Small intestine (tissue), 16 donors: ENCODE data around the gene TOPORS. TPM values are rescaled to one million over a fixed set of nuclear protein-coding genes. Genes with fewer than 3 reads are reported as not detected.
"Not testable (repeated sequence)": the region's sequence is repeated elsewhere in the genome, so short reads cannot be mapped to it uniquely, and the experiment has no call there.

Experiments
- DNase-seq, 2 donors: peaks; one replicate each; pipeline versions ENCODE4 v3.0.0 to v3.0.0-alpha.2; 2013
- FAIRE-seq: peaks from 2 replicates; lab custom pipeline; 2012; peaks lifted over from hg19 to GRCh38; lab: Jason Lieb, UNC
- H3K27ac ChIP-seq, 3 donors: one replicate each; pipeline ENCODE4 v1.5.1; 2013; ENCODE audit warnings: low read length in 2 of 3, mild to moderate bottlenecking in 2 of 3, control low read depth in 1 of 3, inconsistent platforms in 1 of 3, low read depth in 1 of 3, moderate library complexity in 1 of 3
- H3K27me3 ChIP-seq, 3 donors: one replicate each; pipeline ENCODE4 v1.6.1; 2013; ENCODE audit warnings: low read length in 3 of 3, inconsistent platforms in 1 of 3; ENCODE audit not compliant: control insufficient read depth in 3 of 3, insufficient read depth in 3 of 3
- H3K36me3 ChIP-seq, 3 donors: one replicate each; pipeline ENCODE4 v1.6.1; 2013; ENCODE audit warnings: low read length in 3 of 3, inconsistent platforms in 1 of 3, low read depth in 1 of 3, mild to moderate bottlenecking in 1 of 3, moderate library complexity in 1 of 3; ENCODE audit not compliant: control insufficient read depth in 3 of 3, insufficient read depth in 2 of 3
- H3K4me1 ChIP-seq, 3 donors: one replicate each; pipeline ENCODE4 v1.6.1; 2013; ENCODE audit warnings: low read length in 2 of 3, inconsistent platforms in 1 of 3, low read depth in 1 of 3, mild to moderate bottlenecking in 1 of 3, moderate library complexity in 1 of 3; ENCODE audit not compliant: control insufficient read depth in 3 of 3, insufficient read depth in 2 of 3
- H3K4me3 ChIP-seq, 3 donors: one replicate each; pipeline ENCODE4 v1.5.1; 2013; ENCODE audit warnings: low read length in 3 of 3, control low read depth in 1 of 3, inconsistent platforms in 1 of 3, low read depth in 1 of 3, mild to moderate bottlenecking in 1 of 3, moderate library complexity in 1 of 3
- H3K9me3 ChIP-seq, 2 donors: one replicate each; pipeline ENCODE4 v1.6.1; 2013; ENCODE audit warnings: low read depth in 1 of 2, low read length in 1 of 2; ENCODE audit not compliant: control insufficient read depth in 2 of 2, insufficient read depth in 1 of 2
- WGBS, 3 donors: extraction: QIAGEN DNeasy Blood & Tissue Kit; methylation state at CpG; one replicate each; pipeline ENCODE4 v1.1.7; 2013; 5-methylcytosine and 5-hydroxymethylcytosine counted together
- long read RNA-seq, 10 donors: transcript quantifications; one replicate each; lab custom pipeline, GENCODE V29; 2026
- polyA plus RNA-seq, 4 donors: library from polyadenylated mRNA; stranded (reverse) in 3 of 4; unstranded in 1 of 4; fragments of 200-250 nt in 3 of 4; fragments of 120-200 nt in 1 of 4; gene quantifications; one replicate each; pipeline versions ENCODE4 v1.2.1 to v1.2.3, GENCODE V29; 2013
- donor health status: healthy with polysubstance abuse.
- donor health status: control.
- donor health status: control.
- donor health status: Bipolar disorder and iron deficiency.
- donor health status: healthy.

Gene TOPORS
- 10 to 100 TPM in 1 of 4 donors, 1 to 10 TPM in 3; 6.2 to 20.4 (median 7.1) TPM for polyA plus RNA-seq
- long read RNA-seq, donor 1, full-length matches to known transcripts: 21 of 21 reads
- long read RNA-seq, donor 1, partial matches to known transcripts: 0 of 21 reads
- long read RNA-seq, donor 1, other reads (novel, unspliced or antisense): 0 of 21 reads
- long read RNA-seq, donor 2, full-length matches to known transcripts: 2 of 2 reads
- long read RNA-seq, donor 2, partial matches to known transcripts: 0 of 2 reads
- long read RNA-seq, donor 2, other reads (novel, unspliced or antisense): 0 of 2 reads
- long read RNA-seq, donor 3, full-length matches to known transcripts: 3 of 3 reads
- long read RNA-seq, donor 3, partial matches to known transcripts: 0 of 3 reads
- long read RNA-seq, donor 3, other reads (novel, unspliced or antisense): 0 of 3 reads
- long read RNA-seq, donor 4: 0 reads
- long read RNA-seq, donor 5: 0 reads
- long read RNA-seq, donor 6, full-length matches to known transcripts: 3 of 3 reads
- long read RNA-seq, donor 6, partial matches to known transcripts: 0 of 3 reads
- long read RNA-seq, donor 6, other reads (novel, unspliced or antisense): 0 of 3 reads
- long read RNA-seq, donor 7, full-length matches to known transcripts: 3 of 3 reads
- long read RNA-seq, donor 7, partial matches to known transcripts: 0 of 3 reads
- long read RNA-seq, donor 7, other reads (novel, unspliced or antisense): 0 of 3 reads
- long read RNA-seq, donor 8, full-length matches to known transcripts: 1 of 1 reads
- long read RNA-seq, donor 8, partial matches to known transcripts: 0 of 1 reads
- long read RNA-seq, donor 8, other reads (novel, unspliced or antisense): 0 of 1 reads
- long read RNA-seq, donor 9, full-length matches to known transcripts: 1 of 1 reads
- long read RNA-seq, donor 9, partial matches to known transcripts: 0 of 1 reads
- long read RNA-seq, donor 9, other reads (novel, unspliced or antisense): 0 of 1 reads
- long read RNA-seq, donor 10, full-length matches to known transcripts: 6 of 6 reads
- long read RNA-seq, donor 10, partial matches to known transcripts: 0 of 6 reads
- long read RNA-seq, donor 10, other reads (novel, unspliced or antisense): 0 of 6 reads

GRCh38 chr9:32552172-32552872, at the start of gene TOPORS, which contains the start of gene SMIM27:
TOPORS (minus strand) TSS chr9:32552586; CDS start chr9:32552436, 150 bp downstream.
SMIM27 (plus strand) TSS chr9:32552327; CDS start chr9:32552435, 108 bp downstream.
- peaks cover 0 to 23% (median 3%) of the 10 kb centered on the region in 3 donors for H3K4me1 ChIP-seq
- H3K9me3 ChIP-seq: no peaks in the 10 kb centered on the region
- peak within 1 kb of the TSS; percentile 85 to 99 (median 90) for H3K27ac ChIP-seq
- peak within 1 kb of the TSS; percentile 53 to 74 (median 58) for H3K4me3 ChIP-seq
- peaks cover 0 to 15% (median 0%) of the 10 kb centered on the region in 3 donors for H3K36me3 ChIP-seq
- no peaks in the 10 kb centered on the region for H3K27me3 ChIP-seq
- 0 to 1% (median 1%) methylated on average over 46 of the region's 46 CpGs for WGBS, 3 donors
- FAIRE-seq (no peak), DNase-seq (peak; percentile 91 to 96)

DNA sequence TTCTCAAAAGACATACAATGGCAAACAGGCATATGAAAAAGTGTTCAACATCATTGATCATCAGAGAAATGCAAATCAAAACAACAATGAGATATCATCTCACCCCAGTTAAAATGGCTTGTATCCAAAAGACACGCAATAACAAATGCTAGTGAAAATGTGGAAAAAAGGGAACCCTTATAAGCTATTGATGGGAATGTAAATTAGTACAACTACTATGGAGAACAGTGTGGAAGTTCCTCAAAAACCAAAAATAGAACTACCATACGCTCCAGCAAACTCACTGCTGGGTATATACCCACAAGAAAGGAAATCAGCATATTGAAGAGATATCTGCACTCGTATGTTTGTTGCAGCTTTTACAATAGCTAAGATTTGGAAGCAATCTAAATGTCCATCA, 46.6 kb upstream of the TOPORS start:
- WGBS, 3 donors: 68 to 80% (median 70%) methylated on average over 3 of the region's 3 CpGs
- H3K27me3 ChIP-seq, FAIRE-seq, H3K4me1 ChIP-seq, H3K36me3 ChIP-seq, H3K4me3 ChIP-seq, H3K9me3 ChIP-seq, DNase-seq, H3K27ac ChIP-seq: not testable (repeated sequence)

GRCh38 chr9:32596936-32597335, 44.5 kb upstream of the TOPORS start:
- no peaks in the 10 kb centered on the region for H3K27me3 ChIP-seq
- no peak overlapping the region for H3K27ac ChIP-seq
- DNase-seq: no peak
- H3K4me1 ChIP-seq: no peaks in the 10 kb centered on the region
- no peak for FAIRE-seq
- no peaks in the 10 kb centered on the region for H3K36me3 ChIP-seq
- H3K4me3 ChIP-seq: no peak overlapping the region
- H3K9me3 ChIP-seq: no peaks in the 10 kb centered on the region

DNA sequence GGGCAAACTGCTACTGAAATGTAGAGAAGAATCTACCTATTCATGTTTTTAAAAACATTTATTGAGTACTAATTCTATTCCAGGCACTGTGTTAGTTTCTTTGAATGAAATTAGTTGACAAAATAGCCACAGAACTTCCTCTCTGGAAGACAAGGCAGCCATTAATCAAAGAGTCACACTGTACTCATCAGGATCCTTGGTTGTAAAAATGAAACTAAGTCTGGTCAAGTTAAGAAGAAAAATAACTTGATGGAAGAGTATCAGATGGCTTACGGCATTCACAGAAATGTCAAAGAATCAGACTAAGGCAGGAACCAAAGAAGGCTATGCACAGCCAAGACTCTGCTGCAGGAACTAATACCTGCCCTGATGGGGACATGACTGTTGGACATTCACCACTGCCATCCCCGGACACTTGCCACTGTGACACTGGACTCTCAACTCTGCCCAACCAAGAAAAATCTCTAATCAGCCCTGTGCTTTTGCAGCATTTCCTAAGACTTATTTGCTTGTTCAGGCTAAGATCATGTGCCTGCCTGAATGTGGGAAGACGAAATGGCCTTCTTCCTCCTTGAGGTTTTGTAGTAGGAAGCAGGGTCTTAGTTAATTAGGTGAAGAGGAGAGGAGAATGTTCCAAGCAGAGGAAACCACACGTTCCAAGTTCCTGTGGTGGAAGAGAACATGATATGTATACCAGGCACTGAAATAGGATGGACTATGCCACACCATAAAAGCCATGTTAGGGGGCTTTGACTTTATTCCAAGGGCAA, 43.9 kb upstream of the TOPORS start:
- H3K27ac ChIP-seq: no peak overlapping the region
- no peaks in the 10 kb centered on the region for H3K27me3 ChIP-seq
- H3K36me3 ChIP-seq: no peaks in the 10 kb centered on the region
- 65 to 70% (median 68%) methylated on average over 4 of the region's 4 CpGs for WGBS, 3 donors
- no peaks in the 10 kb centered on the region for H3K4me1 ChIP-seq
- FAIRE-seq: no peak
- no peak for DNase-seq
- H3K9me3 ChIP-seq: no peaks in the 10 kb centered on the region
- no peak overlapping the region for H3K4me3 ChIP-seq

GRCh38 chr9:32590898-32591297, 38.5 kb upstream of the TOPORS start:
- 61 to 86% (median 75%) methylated on average over 1 of the region's 1 CpG for WGBS, 3 donors
- no peaks in the 10 kb centered on the region for H3K4me1 ChIP-seq
- DNase-seq: no peak
- H3K4me3 ChIP-seq: no peak overlapping the region
- H3K36me3 ChIP-seq: no peaks in the 10 kb centered on the region
- no peak overlapping the region for H3K27ac ChIP-seq
- H3K27me3 ChIP-seq: no peaks in the 10 kb centered on the region
- no peak for FAIRE-seq
- no peaks in the 10 kb centered on the region for H3K9me3 ChIP-seq

- Histone ChIP-seq H3K27me3 (no peaks in the 10 kb centered on the region), H3K4me1 (no peaks in the 10 kb centered on the region), H3K27ac (no peak overlapping the region), H3K4me3 (no peak overlapping the region), H3K9me3 (no peaks in the 10 kb centered on the region), H3K36me3 (no peaks in the 10 kb centered on the region)
- whole genome bisulfite sequencing, 3 donors: 29 to 49% (median 46%) methylated on average over 2 of the region's 2 CpGs
- FAIRE-seq (no peak), DNase-seq (no peak)
These were observed 38.1 kb upstream of the TOPORS start for GRCh38 chr9:32590476-32590875.

DNA sequence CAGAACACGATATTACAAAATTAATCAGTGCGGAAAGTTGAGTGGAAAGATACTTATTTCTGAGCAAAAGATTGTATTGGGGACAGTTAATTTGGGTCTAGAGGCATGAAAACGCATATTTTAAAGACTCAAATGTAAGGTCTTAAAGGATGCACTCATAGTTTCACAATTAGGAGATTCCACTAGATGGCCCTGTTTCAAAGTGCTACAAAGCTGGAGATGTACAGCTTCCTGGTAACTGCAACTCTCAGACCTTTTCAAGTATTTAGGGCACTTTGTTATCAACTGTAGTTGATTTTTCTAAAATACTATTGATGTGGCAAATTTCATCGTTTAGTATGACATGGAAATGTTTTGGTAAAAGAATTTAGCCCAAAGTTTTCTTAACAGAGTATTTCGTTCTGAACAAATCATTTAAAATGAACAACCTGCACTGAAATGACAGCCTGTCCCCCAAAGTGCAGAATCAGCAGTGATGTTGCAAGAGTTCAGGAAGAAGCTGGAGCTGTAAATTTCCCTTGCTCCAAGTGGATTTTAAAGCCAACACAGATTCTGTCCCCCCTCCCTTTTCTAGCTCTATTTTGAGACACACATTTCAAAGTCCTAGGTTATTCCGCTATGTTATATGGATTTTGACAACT, 36.8 kb upstream of the TOPORS start:
- H3K27me3 ChIP-seq: no peaks in the 10 kb centered on the region
- H3K27ac ChIP-seq: no peak overlapping the region
- no peaks in the 10 kb centered on the region for H3K36me3 ChIP-seq
- WGBS, 3 donors: 45 to 50% (median 49%) methylated on average over 6 of the region's 6 CpGs
- H3K9me3 ChIP-seq: no peaks in the 10 kb centered on the region
- FAIRE-seq (no peak), DNase-seq (peak; percentile 25 to 28)
- no peak overlapping the region for H3K4me3 ChIP-seq
- H3K4me1 ChIP-seq: no peaks in the 10 kb centered on the region
